Measurements from ENCODE around the gene ANKRD36C.
"Not testable (repeated sequence)": the region's sequence is repeated elsewhere in the genome, so short reads cannot be mapped to it uniquely, and the experiment has no call there.

ANKRD36C gene

GRCh38 chr2:95992520-95993272, 1.1 kb upstream of the ANKRD36C start:
- DNase-seq = peak; percentile 4

GRCh38 chr2:95992102-95992501, 478 bp upstream of the ANKRD36C start:
- not testable (repeated sequence) for DNase-seq

- not testable (repeated sequence) for DNase-seq
These were observed 740 bp downstream of the ANKRD36C start for GRCh38 chr2:95990884-95991283.

GRCh38 chr2:95951662-95952061, 40.0 kb downstream of the ANKRD36C start:
- not testable (repeated sequence) for DNase-seq

- not testable (repeated sequence) for DNase-seq
These were observed 43.6 kb downstream of the ANKRD36C start for GRCh38 chr2:95948039-95948438.

GRCh38 chr2:95939947-95940346, 51.7 kb downstream of the ANKRD36C start:
- not testable (repeated sequence) for DNase-seq

GRCh38 chr2:95930740-95931139, 60.9 kb downstream of the ANKRD36C start:
- DNase-seq = peak; percentile 4

GRCh38 chr2:95917007-95917406, 74.6 kb downstream of the ANKRD36C start:
- DNase-seq = not testable (repeated sequence)

GRCh38 chr2:95915131-95915530, 76.5 kb downstream of the ANKRD36C start:
- not testable (repeated sequence) for DNase-seq

- DNase-seq = not testable (repeated sequence)
These were observed 80.2 kb downstream of the ANKRD36C start for GRCh38 chr2:95911431-95911830.

GRCh38 chr2:95894443-95894842, 97.2 kb downstream of the ANKRD36C start:
- not testable (repeated sequence) for DNase-seq

GRCh38 chr2:95867929-95868328, 123.7 kb downstream of the ANKRD36C start:
- not testable (repeated sequence) for DNase-seq

GRCh38 chr2:95867047-95867677, 124.5 kb downstream of the ANKRD36C start:
- DNase-seq = not testable (repeated sequence)

- DNase-seq = not testable (repeated sequence)
These were observed 129.5 kb downstream of the ANKRD36C start for GRCh38 chr2:95862121-95862520.

- no peak for DNase-seq
These were observed 155.5 kb downstream of the ANKRD36C start for GRCh38 chr2:95836151-95836550.

GRCh38 chr2:95834077-95835013, 157.3 kb downstream of the ANKRD36C start:
- DNase-seq = not testable (repeated sequence)

GRCh38 chr2:95824218-95824617, 167.4 kb downstream of the ANKRD36C start:
- DNase-seq = not testable (repeated sequence)

- not testable (repeated sequence) for DNase-seq
These were observed 174.1 kb downstream of the ANKRD36C start for GRCh38 chr2:95817521-95817920.

- DNase-seq = not testable (repeated sequence)
These were observed 178.3 kb downstream of the ANKRD36C start for GRCh38 chr2:95813311-95813710.

GRCh38 chr2:95799892-95800291, 191.7 kb downstream of the ANKRD36C start:
- DNase-seq = no peak

- not testable (repeated sequence) for DNase-seq
These were observed 192.3 kb downstream of the ANKRD36C start for GRCh38 chr2:95799147-95799889.

All from suppressor macrophage treated with lipopolysaccharide for 4 hours (primary cell).